Measurements from ENCODE around the gene ARMH3. TPM values are rescaled to one million over a fixed set of nuclear protein-coding genes. Genes with fewer than 3 reads are reported as not detected.

Gene ARMH3
- total RNA-seq, 1 donor, result 13.6 TPM

GRCh38 chr10:101812606-101813005 lies 243.4 kb downstream of the ARMH3 start:
- no peak overlapping the region for H3K4me3 ChIP-seq (ENCODE audit: low read depth, low read length)
- TF ChIP-seq CTCF (IDR thresholded peaks at IDR 0.05; ENCODE audit: insufficient read depth, low read length), result no peak
- DNase-seq (ENCODE audit: low read depth), result no peak

- DNase-seq (ENCODE audit: low read depth), result no peak
- no peak overlapping the region for H3K4me3 ChIP-seq (ENCODE audit: low read depth, low read length)
- TF ChIP-seq CTCF (IDR thresholded peaks at IDR 0.05; ENCODE audit: insufficient read depth, low read length), result no peak
Observed at GRCh38 chr10:101807158-101807557, 248.8 kb downstream of the ARMH3 start.

- TF ChIP-seq CTCF (IDR thresholded peaks at IDR 0.05; ENCODE audit: insufficient read depth, low read length), result no peak
- no peak for DNase-seq (ENCODE audit: low read depth)
- H3K4me3 ChIP-seq (ENCODE audit: low read depth, low read length), result no peak overlapping the region
Observed at GRCh38 chr10:101803511-101803910, 252.5 kb downstream of the ARMH3 start.

- no peak overlapping the region for H3K4me3 ChIP-seq (ENCODE audit: low read depth, low read length)
- no peak for TF ChIP-seq CTCF (IDR thresholded peaks at IDR 0.05; ENCODE audit: insufficient read depth, low read length)
- no peak for DNase-seq (ENCODE audit: low read depth)
Observed at GRCh38 chr10:101797403-101798059, 258.4 kb downstream of the ARMH3 start.

Small RNAs within 50 kb of the gene (small RNA-seq; reads per million reads assigned to genes)
- gene AL500527.1 (not detected), gene AL500527.2 (not detected), gene RF00017 (not detected), gene RF00019 (not detected)

Other genes starting within 250 kb of the ARMH3 start
- 93.7 and 165 TPM in 2 replicates for gene OGA, start 237.7 kb downstream of the ARMH3 start, total RNA-seq (ENCODE audit: low replicate concordance)
- 0.82 and 1.2 TPM in 2 replicates for gene KCNIP2, start 212.4 kb downstream of the ARMH3 start, total RNA-seq (ENCODE audit: low replicate concordance)
- 18.2 and 37.0 TPM in 2 replicates for gene HPS6, start 9.2 kb upstream of the ARMH3 start, total RNA-seq (ENCODE audit: low replicate concordance)
- 28.3 and 35.6 TPM in 2 replicates for gene LDB1, start 64.2 kb upstream of the ARMH3 start, total RNA-seq (ENCODE audit: low replicate concordance)
- 14.3 and 22.8 TPM in 2 replicates for gene PPRC1, start 76.9 kb upstream of the ARMH3 start, total RNA-seq (ENCODE audit: low replicate concordance)
- 37.2 and 45.3 TPM in 2 replicates for gene NOLC1, start 96.2 kb upstream of the ARMH3 start, total RNA-seq (ENCODE audit: low replicate concordance)
- 0.09 TPM in 1 of 2 replicates, not detected in the other for gene ELOVL3, start 170.1 kb upstream of the ARMH3 start, total RNA-seq (ENCODE audit: low replicate concordance)
- gene PITX3, start 185.3 kb upstream of the ARMH3 start, total RNA-seq (ENCODE audit: low replicate concordance), result not detected in 2 replicates
- gene GBF1, start 189.4 kb upstream of the ARMH3 start, total RNA-seq (ENCODE audit: low replicate concordance), result 21.5 and 52.1 TPM in 2 replicates